ENCODE data around the gene HPF1.

HPF1 gene

DNA sequence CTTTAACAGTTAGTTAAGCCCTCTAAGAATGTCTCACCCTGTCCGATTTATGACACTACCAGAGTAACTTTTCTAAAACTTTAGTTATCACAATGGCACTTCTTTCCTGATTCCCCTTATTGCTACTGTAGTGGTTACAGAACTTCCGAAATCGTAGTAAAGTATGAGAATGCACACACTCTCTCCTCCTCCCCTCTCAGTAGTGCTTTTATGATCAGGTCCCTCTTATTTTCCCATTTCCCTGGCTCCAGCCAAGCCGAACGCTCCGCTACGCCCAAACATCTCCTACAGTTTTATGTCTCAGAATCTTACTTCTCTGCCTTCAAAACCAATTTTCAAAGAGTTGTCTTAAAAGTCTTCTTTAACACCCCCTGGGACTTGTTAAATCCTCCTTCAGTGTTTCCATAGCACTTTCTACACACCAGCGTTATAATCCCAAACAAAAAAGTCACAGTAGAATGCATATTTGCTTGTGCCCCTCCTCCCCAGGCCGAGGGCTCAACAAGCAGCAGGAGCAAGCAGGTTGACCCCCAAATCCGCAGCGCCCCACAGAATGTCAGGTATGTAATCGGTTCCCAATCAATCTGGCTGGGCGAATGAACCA is 671 bp downstream of the HPF1 start:
- peaks cover 4% of the 10 kb centered on the region; the same call in 1 of the 2 replicates for H3K79me2 ChIP-seq (ENCODE audit: insufficient read depth, low read length)
- peak overlapping the region; percentile 74 for H3K4me2 ChIP-seq (ENCODE audit: low read depth, low read length, poor library complexity, severe bottlenecking)
- no peak overlapping the region for H3K27ac ChIP-seq (ENCODE audit: low read depth, low read length)
- peak overlapping the region; percentile 90 for H2AFZ ChIP-seq (ENCODE audit: low read depth, low read length, severe bottlenecking)
- peak overlapping the region; percentile 81 for H3K9ac ChIP-seq (ENCODE audit: low read length)
- no peaks in the 10 kb centered on the region for H3K27me3 ChIP-seq (ENCODE audit: low read length)
- no peaks in the 10 kb centered on the region for H3K9me3 ChIP-seq (ENCODE audit: insufficient read depth, low read length)
- H3K9me2 ChIP-seq (replicated peaks; ENCODE audit: insufficient read depth, low read length), result no peaks in the 10 kb centered on the region
- peak overlapping the region; percentile 98 for H3K4me3 ChIP-seq (ENCODE audit: insufficient read depth, low read length, poor library complexity, severe bottlenecking)
- TF ChIP-seq EZH2phosphoT487 (conservative IDR thresholded peaks at IDR 0.05; ENCODE audit: low read length), result no peak
- TF ChIP-seq, protein P1, sequence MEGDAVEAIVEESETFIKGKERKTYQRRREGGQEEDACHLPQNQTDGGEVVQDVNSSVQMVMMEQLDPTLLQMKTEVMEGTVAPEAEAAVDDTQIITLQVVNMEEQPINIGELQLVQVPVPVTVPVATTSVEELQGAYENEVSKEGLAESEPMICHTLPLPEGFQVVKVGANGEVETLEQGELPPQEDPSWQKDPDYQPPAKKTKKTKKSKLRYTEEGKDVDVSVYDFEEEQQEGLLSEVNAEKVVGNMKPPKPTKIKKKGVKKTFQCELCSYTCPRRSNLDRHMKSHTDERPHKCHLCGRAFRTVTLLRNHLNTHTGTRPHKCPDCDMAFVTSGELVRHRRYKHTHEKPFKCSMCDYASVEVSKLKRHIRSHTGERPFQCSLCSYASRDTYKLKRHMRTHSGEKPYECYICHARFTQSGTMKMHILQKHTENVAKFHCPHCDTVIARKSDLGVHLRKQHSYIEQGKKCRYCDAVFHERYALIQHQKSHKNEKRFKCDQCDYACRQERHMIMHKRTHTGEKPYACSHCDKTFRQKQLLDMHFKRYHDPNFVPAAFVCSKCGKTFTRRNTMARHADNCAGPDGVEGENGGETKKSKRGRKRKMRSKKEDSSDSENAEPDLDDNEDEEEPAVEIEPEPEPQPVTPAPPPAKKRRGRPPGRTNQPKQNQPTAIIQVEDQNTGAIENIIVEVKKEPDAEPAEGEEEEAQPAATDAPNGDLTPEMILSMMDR (IDR thresholded peaks at IDR 0.05; ENCODE audit: insufficient read depth, low read length, poor library complexity, severe bottlenecking), result no peak
- no peaks in the 10 kb centered on the region for H3F3A ChIP-seq (ENCODE audit: insufficient read depth)
- no peaks in the 10 kb centered on the region for H4K20me1 ChIP-seq (ENCODE audit: low read depth, low read length)
- 0 out of 2 replicates have a peak, but pooled peaks cover 2% of the 10 kb centered on the region for H3K36me3 ChIP-seq (ENCODE audit: low read length)

DNA sequence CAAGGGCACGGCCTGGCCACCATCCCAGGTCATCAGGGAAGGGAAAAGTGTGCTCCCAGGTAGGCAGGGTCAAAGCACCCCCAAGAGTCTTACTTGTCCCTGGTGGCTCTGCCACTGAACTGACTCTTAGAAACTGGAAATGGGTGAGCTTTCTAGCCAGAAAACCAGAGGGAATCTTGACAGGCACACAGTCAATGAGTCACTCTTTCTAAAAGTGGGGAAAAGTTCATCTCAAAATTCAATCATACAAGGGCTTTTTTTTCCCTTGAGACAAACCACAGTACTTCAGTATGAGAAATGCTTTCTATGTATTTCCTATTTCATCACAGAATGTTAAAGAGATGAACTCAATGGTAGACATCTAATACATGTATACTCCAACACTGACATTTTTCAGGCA is 12.5 kb downstream of the HPF1 start:
- Histone ChIP-seq H3K4me2 (ENCODE audit: low read depth, low read length, poor library complexity, severe bottlenecking) (no peak overlapping the region), H3K9me3 (ENCODE audit: insufficient read depth, low read length) (no peaks in the 10 kb centered on the region), H3K27me3 (ENCODE audit: low read length) (no peaks in the 10 kb centered on the region), H3K4me3 (ENCODE audit: insufficient read depth, low read length, poor library complexity, severe bottlenecking) (no peak overlapping the region), H3K9ac (ENCODE audit: low read length) (no peak overlapping the region), H3F3A (ENCODE audit: insufficient read depth) (no peaks in the 10 kb centered on the region), H3K36me3 (ENCODE audit: low read length) (0 out of 2 replicates have a peak, but pooled peaks cover 3% of the 10 kb centered on the region), H3K79me2 (ENCODE audit: insufficient read depth, low read length) (no peaks in the 10 kb centered on the region), H3K27ac (ENCODE audit: low read depth, low read length) (no peak overlapping the region), H2AFZ (ENCODE audit: low read depth, low read length, severe bottlenecking) (no peak overlapping the region), H4K20me1 (ENCODE audit: low read depth, low read length) (no peaks in the 10 kb centered on the region), H3K9me2 (replicated peaks; ENCODE audit: insufficient read depth, low read length) (no peaks in the 10 kb centered on the region)
- TF ChIP-seq, protein P1 (IDR thresholded peaks at IDR 0.05; ENCODE audit: insufficient read depth, low read length, poor library complexity, severe bottlenecking), result no peak
- no peak for TF ChIP-seq EZH2phosphoT487 (conservative IDR thresholded peaks at IDR 0.05; ENCODE audit: low read length)

DNA sequence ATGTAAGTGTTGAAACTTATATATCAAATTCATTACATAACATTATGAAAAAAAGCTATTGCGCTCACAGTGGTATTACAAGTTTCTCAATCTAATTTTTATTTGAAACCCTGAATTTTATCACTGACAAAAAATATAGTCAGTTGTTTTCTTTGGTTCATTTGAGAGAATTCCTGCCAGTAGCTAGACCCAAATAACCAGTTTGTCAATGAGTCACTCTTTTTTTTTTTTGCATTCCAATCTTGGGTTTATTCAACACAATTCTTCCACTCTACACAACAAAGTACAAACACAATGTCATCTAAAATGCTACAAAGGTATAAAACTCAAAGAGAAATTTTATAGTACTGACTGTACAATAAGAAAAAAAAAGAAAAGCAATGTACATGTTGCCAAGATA is 13.1 kb downstream of the HPF1 start:
- Histone ChIP-seq H3K9ac (ENCODE audit: low read length) (no peak overlapping the region), H3K36me3 (ENCODE audit: low read length) (peaks cover 3% of the 10 kb centered on the region; the same call in 1 of the 2 replicates), H3K4me3 (ENCODE audit: insufficient read depth, low read length, poor library complexity, severe bottlenecking) (no peak overlapping the region), H3F3A (ENCODE audit: insufficient read depth) (no peaks in the 10 kb centered on the region), H4K20me1 (ENCODE audit: low read depth, low read length) (no peaks in the 10 kb centered on the region), H3K4me2 (ENCODE audit: low read depth, low read length, poor library complexity, severe bottlenecking) (no peak overlapping the region), H3K9me2 (replicated peaks; ENCODE audit: insufficient read depth, low read length) (no peaks in the 10 kb centered on the region), H3K79me2 (ENCODE audit: insufficient read depth, low read length) (no peaks in the 10 kb centered on the region), H2AFZ (ENCODE audit: low read depth, low read length, severe bottlenecking) (no peak overlapping the region), H3K27me3 (ENCODE audit: low read length) (no peaks in the 10 kb centered on the region), H3K27ac (ENCODE audit: low read depth, low read length) (no peak overlapping the region), H3K9me3 (ENCODE audit: insufficient read depth, low read length) (no peaks in the 10 kb centered on the region)
- TF ChIP-seq, protein P1 (IDR thresholded peaks at IDR 0.05; ENCODE audit: insufficient read depth, low read length, poor library complexity, severe bottlenecking), result no peak

All from SU-DHL-6 (cell line).